SK-N-SH treated with all-trans-retinoic acid at 6 μM for 48 hours (cell line): Measurements from ENCODE around the gene UBE2Q1.

Source experiments
- ATAC-seq: fragments of 200-7000 bp; cut with Tn5 transposase; 3 replicates; pipeline ENCODE4 v1.9.1; 2020; ENCODE audit warnings: mild to moderate bottlenecking, moderate library complexity
- ARNTL ChIP-seq: fragments of 450-650 bp; formaldehyde crosslinking; IDR thresholded peaks from 2 replicates; pipeline ENCODE4 v1.5.0; 2020; ENCODE audit warnings: low read depth, mild to moderate bottlenecking, moderate library complexity, borderline replicate concordance
- BACH2 ChIP-seq: fragments of 250-450 bp; sonication (Bioruptor Pico); IDR thresholded peaks from 2 replicates; pipeline ENCODE4 v1.9.0; 2021; ENCODE audit warnings: mild to moderate bottlenecking, borderline replicate concordance
- CREB5 ChIP-seq: fragments of 250-450 bp; sonication (Bioruptor Pico); IDR thresholded peaks from 2 replicates; pipeline ENCODE4 v1.5.1; 2020; ENCODE audit warnings: low read depth, mild to moderate bottlenecking, moderate library complexity
- CSDC2 ChIP-seq: fragments of 250-450 bp; sonication (Bioruptor Pico); IDR thresholded peaks from 2 replicates; pipeline ENCODE4 v1.5.0; 2020; ENCODE audit warnings: mild to moderate bottlenecking, moderate library complexity
- ESRRG ChIP-seq: fragments of 250-450 bp; sonication (Bioruptor Pico); IDR thresholded peaks from 2 replicates; pipeline ENCODE4 v1.6.1; 2021; ENCODE audit warnings: mild to moderate bottlenecking
- GLIS3 ChIP-seq: fragments of 250-450 bp; sonication (Bioruptor Pico); IDR thresholded peaks from 2 replicates; pipeline ENCODE4 v1.5.0; 2020; ENCODE audit warnings: mild to moderate bottlenecking, moderate library complexity
- ISL1 ChIP-seq: fragments of 250-450 bp; sonication (Bioruptor Pico); IDR thresholded peaks from 2 replicates; pipeline ENCODE4 v2.1.2; 2022; ENCODE audit warnings: mild to moderate bottlenecking, moderate library complexity
- OSR1 ChIP-seq: fragments of 250-450 bp; sonication (Bioruptor Pico); IDR thresholded peaks from 2 replicates; pipeline ENCODE4 v1.8.0; 2022; ENCODE audit warnings: moderate library complexity, mild to moderate bottlenecking, inconsistent platforms
- PPARA ChIP-seq: fragments of 250-450 bp; sonication (Bioruptor Pico); IDR thresholded peaks from 2 replicates; pipeline ENCODE4 v1.5.0; 2020; ENCODE audit warnings: mild to moderate bottlenecking, borderline replicate concordance
- RARB ChIP-seq: fragments of 250-450 bp; sonication (Bioruptor Pico); IDR thresholded peaks from 2 replicates; pipeline ENCODE4 v1.8.0; 2021; ENCODE audit warnings: mild to moderate bottlenecking, moderate library complexity
- SNAI2 ChIP-seq: fragments of 250-450 bp; sonication (Bioruptor Pico); IDR thresholded peaks from 2 replicates; pipeline ENCODE4 v1.5.0; 2020; ENCODE audit warnings: mild to moderate bottlenecking, moderate library complexity
- TCF4 ChIP-seq: fragments of 250-450 bp; sonication (Bioruptor Pico); IDR thresholded peaks from 2 replicates; pipeline ENCODE4 v1.8.0; 2021; ENCODE audit warnings: mild to moderate bottlenecking, moderate library complexity, borderline replicate concordance
- TOX ChIP-seq: fragments of 250-450 bp; sonication (Bioruptor Pico); IDR thresholded peaks from 2 replicates; pipeline ENCODE4 v1.8.0; 2021; ENCODE audit warnings: mild to moderate bottlenecking, moderate library complexity, borderline replicate concordance
- TSHZ2 ChIP-seq: fragments of 250-450 bp; sonication (Bioruptor Pico); IDR thresholded peaks from 2 replicates; pipeline ENCODE4 v1.5.0; 2020; ENCODE audit warnings: mild to moderate bottlenecking, moderate library complexity
- ZC3H10 ChIP-seq: fragments of 250-450 bp; sonication (Bioruptor Pico); IDR thresholded peaks from 2 replicates; pipeline ENCODE4 v1.5.1; 2021; ENCODE audit warnings: mild to moderate bottlenecking, moderate library complexity
- ZFP3 ChIP-seq: fragments of 250-450 bp; sonication (Bioruptor Pico); IDR thresholded peaks from 2 replicates; pipeline ENCODE4 v1.5.0; 2020; ENCODE audit warnings: mild to moderate bottlenecking, moderate library complexity
- ZFP30 ChIP-seq: fragments of 450-650 bp; formaldehyde crosslinking; IDR thresholded peaks from 2 replicates; pipeline ENCODE4 v1.5.0; 2022; ENCODE audit warnings: mild to moderate bottlenecking, moderate library complexity
- ZNF70 ChIP-seq: fragments of 450-650 bp; formaldehyde crosslinking; IDR thresholded peaks from 2 replicates; pipeline ENCODE4 v1.5.0; 2020; ENCODE audit warnings: mild to moderate bottlenecking, moderate library complexity
- TF ChIP-seq, protein P1 (sequence below): fragments of 250-450 bp; sonication (Bioruptor Pico); IDR thresholded peaks from 2 replicates; pipeline ENCODE4 v1.8.0; 2021; ENCODE audit warnings: low read depth, mild to moderate bottlenecking, moderate library complexity, borderline replicate concordance
- TF ChIP-seq, protein P2 (sequence below): fragments of 250-450 bp; sonication (Bioruptor Pico); IDR thresholded peaks from 2 replicates; pipeline ENCODE4 v1.5.1; 2021; ENCODE audit warnings: mild to moderate bottlenecking, moderate library complexity
- TF ChIP-seq, protein P3 (sequence below): fragments of 250-450 bp; sonication (Bioruptor Pico); IDR thresholded peaks from 2 replicates; pipeline ENCODE4 v1.8.0; 2020; ENCODE audit warnings: mild to moderate bottlenecking, moderate library complexity, borderline replicate concordance

UBE2Q1 gene

GRCh38 chr1:154572468-154573167 lies 14.2 kb upstream of the UBE2Q1 start:
- no peak for ATAC-seq
- TF ChIP-seq ZC3H10 (CRISPR knock-in tag) (no peak), ZFP30 (no peak), TSHZ2 (CRISPR knock-in tag) (no peak), ISL1 (CRISPR knock-in tag) (no peak), ARNTL (CRISPR knock-in tag) (no peak), ZFP3 (CRISPR knock-in tag) (no peak), BACH2 (CRISPR knock-in tag) (no peak), CSDC2 (CRISPR knock-in tag) (no peak), TOX (CRISPR knock-in tag) (no peak), TCF4 (CRISPR knock-in tag) (no peak), OSR1 (CRISPR knock-in tag) (no peak), ZNF70 (CRISPR knock-in tag) (no peak), PPARA (CRISPR knock-in tag) (no peak), GLIS3 (CRISPR knock-in tag) (no peak), RARB (CRISPR knock-in tag) (no peak)
- TF ChIP-seq, protein P1, sequence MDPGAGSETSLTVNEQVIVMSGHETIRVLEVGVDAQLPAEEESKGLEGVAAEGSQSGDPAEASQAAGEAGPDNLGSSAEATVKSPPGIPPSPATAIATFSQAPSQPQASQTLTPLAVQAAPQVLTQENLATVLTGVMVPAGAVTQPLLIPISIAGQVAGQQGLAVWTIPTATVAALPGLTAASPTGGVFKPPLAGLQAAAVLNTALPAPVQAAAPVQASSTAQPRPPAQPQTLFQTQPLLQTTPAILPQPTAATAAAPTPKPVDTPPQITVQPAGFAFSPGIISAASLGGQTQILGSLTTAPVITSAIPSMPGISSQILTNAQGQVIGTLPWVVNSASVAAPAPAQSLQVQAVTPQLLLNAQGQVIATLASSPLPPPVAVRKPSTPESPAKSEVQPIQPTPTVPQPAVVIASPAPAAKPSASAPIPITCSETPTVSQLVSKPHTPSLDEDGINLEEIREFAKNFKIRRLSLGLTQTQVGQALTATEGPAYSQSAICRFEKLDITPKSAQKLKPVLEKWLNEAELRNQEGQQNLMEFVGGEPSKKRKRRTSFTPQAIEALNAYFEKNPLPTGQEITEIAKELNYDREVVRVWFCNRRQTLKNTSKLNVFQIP (CRISPR knock-in tag), result no peak
- TF ChIP-seq, protein P2, sequence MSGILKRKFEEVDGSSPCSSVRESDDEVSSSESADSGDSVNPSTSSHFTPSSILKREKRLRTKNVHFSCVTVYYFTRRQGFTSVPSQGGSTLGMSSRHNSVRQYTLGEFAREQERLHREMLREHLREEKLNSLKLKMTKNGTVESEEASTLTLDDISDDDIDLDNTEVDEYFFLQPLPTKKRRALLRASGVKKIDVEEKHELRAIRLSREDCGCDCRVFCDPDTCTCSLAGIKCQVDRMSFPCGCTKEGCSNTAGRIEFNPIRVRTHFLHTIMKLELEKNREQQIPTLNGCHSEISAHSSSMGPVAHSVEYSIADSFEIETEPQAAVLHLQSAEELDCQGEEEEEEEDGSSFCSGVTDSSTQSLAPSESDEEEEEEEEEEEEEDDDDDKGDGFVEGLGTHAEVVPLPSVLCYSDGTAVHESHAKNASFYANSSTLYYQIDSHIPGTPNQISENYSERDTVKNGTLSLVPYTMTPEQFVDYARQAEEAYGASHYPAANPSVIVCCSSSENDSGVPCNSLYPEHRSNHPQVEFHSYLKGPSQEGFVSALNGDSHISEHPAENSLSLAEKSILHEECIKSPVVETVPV (CRISPR knock-in tag), result no peak
- TF ChIP-seq, protein P3, sequence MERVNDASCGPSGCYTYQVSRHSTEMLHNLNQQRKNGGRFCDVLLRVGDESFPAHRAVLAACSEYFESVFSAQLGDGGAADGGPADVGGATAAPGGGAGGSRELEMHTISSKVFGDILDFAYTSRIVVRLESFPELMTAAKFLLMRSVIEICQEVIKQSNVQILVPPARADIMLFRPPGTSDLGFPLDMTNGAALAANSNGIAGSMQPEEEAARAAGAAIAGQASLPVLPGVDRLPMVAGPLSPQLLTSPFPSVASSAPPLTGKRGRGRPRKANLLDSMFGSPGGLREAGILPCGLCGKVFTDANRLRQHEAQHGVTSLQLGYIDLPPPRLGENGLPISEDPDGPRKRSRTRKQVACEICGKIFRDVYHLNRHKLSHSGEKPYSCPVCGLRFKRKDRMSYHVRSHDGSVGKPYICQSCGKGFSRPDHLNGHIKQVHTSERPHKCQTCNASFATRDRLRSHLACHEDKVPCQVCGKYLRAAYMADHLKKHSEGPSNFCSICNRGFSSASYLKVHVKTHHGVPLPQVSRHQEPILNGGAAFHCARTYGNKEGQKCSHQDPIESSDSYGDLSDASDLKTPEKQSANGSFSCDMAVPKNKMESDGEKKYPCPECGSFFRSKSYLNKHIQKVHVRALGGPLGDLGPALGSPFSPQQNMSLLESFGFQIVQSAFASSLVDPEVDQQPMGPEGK (CRISPR knock-in tag), result no peak

DNA sequence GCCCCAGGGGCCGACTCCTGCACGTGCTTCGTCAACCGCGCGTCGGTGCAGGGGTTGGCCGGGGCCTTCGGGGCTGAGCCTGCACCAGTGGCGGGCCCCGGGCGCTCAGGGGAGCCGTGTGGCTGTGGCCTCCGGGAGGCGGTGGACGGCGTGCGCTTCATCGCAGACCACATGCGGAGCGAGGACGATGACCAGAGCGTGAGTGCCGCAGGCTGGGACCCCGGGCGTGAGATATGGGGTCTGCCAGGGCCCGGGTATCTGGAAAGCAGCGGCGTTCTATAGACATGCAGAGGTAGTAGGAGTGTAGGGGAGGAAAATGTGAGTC lies 13.5 kb upstream of the UBE2Q1 start:
- TF ChIP-seq TOX (CRISPR knock-in tag) (no peak), CREB5 (no peak), RARB (CRISPR knock-in tag) (no peak), SNAI2 (CRISPR knock-in tag) (no peak), CSDC2 (CRISPR knock-in tag) (no peak), ISL1 (CRISPR knock-in tag) (no peak), ESRRG (CRISPR knock-in tag) (no peak), ZC3H10 (CRISPR knock-in tag) (no peak), PPARA (CRISPR knock-in tag) (no peak), OSR1 (CRISPR knock-in tag) (no peak)
- TF ChIP-seq, protein P1 (CRISPR knock-in tag), result no peak
- ATAC-seq, result no peak
